Astrocyte of the spinal cord (primary cell): ENCODE results near the gene PREP.

ENCODE experiments used
- DNase-seq: peaks from one replicate; pipeline ENCODE4 v3.0.0; 2011; ENCODE audit warnings: low read depth, low spot score
- H3K4me3 ChIP-seq: 2 replicates; pipeline ENCODE4 v1.5.1; 2011; ENCODE audit warnings: low read depth, mild to moderate bottlenecking, low read length, moderate library complexity
- in situ Hi-C: cut with HindIII; loops from 2 replicates; pipeline ENCODE4 v1.10.0; 2017; ENCODE audit warnings: low sequenced_read_pairs
- TF ChIP-seq, protein P1 (sequence below): IDR thresholded peaks from 2 replicates; pipeline ENCODE4 v1.5.1; 2012; ENCODE audit warnings: low read depth, mild to moderate bottlenecking, low read length, inconsistent platforms

PREP gene

DNA sequence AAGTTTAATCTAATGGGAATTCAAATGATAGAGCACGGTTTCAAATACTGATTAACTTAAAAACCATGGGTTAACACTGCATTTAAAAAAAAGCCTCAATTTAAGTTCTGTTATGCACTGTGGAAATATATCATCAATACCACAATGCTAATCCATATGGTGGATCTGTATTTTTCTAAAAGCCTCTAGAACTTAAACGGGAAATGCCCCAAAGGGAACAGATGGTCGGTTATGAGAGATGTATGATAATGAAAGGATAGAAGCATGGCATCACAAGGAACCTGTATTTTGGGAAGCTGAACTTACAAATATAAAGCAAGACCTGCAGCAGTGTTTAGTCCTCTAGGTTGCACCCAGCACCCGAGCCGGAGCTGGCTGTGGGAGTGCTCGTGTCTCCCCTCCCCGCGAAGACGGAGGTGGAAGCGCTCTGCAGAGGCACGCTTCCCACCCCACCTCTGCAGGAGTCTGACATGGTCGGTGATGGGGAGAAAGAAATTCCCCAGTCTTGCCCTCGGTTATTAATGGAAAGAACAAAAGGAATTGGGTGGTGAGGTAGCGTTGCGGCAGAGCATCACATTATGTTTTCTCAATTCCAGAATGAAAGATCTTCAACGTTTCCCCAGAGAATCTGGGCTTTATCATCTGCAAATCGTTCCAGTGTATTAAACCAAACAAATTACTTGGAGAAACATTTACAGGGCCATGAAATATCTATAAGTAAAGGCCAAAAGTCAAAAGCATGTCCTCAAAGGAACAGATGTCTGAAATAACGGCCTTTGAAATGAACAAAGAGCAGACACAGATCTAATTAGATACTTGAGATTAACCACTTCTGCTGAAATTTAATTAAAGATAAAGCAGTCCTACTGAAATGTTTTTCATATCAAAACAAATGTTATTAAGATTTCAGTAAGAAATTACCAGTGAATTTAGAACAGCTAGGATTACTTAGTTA lies 120.0 kb downstream of the PREP start:
- in situ Hi-C loops: no loop called here
- DNase-seq: no peak
- no peak overlapping the region for H3K4me3 ChIP-seq
- TF ChIP-seq, protein P1, sequence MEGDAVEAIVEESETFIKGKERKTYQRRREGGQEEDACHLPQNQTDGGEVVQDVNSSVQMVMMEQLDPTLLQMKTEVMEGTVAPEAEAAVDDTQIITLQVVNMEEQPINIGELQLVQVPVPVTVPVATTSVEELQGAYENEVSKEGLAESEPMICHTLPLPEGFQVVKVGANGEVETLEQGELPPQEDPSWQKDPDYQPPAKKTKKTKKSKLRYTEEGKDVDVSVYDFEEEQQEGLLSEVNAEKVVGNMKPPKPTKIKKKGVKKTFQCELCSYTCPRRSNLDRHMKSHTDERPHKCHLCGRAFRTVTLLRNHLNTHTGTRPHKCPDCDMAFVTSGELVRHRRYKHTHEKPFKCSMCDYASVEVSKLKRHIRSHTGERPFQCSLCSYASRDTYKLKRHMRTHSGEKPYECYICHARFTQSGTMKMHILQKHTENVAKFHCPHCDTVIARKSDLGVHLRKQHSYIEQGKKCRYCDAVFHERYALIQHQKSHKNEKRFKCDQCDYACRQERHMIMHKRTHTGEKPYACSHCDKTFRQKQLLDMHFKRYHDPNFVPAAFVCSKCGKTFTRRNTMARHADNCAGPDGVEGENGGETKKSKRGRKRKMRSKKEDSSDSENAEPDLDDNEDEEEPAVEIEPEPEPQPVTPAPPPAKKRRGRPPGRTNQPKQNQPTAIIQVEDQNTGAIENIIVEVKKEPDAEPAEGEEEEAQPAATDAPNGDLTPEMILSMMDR: no peak

DNA sequence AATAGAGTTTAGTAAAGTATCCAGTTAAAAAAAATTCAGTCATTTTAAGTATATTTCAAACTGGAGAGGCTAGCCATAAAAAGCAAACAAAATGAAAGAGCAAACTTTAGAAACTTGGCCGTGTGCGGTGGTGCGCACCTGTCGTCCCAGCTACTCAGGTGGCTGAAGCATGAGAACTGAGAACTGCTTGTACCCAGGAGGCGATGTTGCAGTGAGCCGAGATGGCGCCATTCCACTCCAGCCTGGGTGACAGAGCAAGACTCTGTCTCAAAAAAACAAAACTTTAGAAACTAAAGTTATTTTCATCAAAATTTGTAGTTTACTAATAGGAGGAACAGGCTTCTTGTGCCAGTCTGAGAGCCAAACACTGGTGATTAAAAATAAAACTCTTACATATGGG lies 122.8 kb downstream of the PREP start:
- TF ChIP-seq, protein P1: no peak
- in situ Hi-C loops: no loop called here
- no peak overlapping the region for H3K4me3 ChIP-seq

DNA sequence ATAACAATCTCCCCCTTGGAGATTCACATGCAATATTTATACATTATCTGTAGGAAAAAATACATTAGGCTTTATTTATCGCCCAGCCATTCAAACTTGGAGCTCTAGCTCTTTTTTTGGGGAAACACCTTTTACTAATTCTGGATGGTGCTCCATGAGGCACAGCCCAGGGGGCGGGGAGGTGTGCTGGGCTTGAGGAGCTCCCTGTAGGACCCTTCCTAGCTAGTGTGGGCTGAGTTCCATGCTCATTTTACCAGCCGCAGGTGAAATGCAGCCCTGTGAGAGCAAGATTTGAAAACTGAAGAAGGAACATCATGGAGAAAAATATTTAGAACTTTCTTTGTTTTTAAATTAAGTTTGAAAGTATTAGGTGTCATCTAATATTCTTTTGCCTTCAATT lies 123.4 kb downstream of the PREP start:
- DNase-seq: no peak
- TF ChIP-seq, protein P1: no peak
- in situ Hi-C loops: no loop called here
- H3K4me3 ChIP-seq: no peak overlapping the region

More for the DNA sequence above, 122.8 kb downstream of the PREP start:
- DNase-seq: no peak

DNA sequence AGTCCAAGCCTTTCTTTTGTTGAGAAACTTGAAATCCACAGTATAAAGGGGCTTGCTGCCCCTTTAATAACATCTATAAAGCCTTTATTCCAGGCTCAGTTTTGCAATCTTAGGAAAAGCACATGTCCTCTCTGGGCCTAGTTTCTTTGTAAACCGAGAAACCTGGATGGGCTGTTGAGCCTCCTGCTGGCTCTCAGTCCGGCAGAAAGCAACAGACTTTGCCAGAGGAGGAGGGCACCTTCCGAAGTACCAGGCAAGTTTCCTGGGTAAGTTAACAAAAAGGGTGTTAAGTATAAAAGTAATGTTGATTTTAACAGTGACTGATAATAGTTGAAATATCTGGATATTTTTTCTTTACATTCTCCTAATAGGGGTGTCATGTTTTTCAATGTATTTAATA lies 124.1 kb downstream of the PREP start:
- TF ChIP-seq, protein P1: no peak
- in situ Hi-C loops: no loop called here
- no peak for DNase-seq
- no peak overlapping the region for H3K4me3 ChIP-seq

DNA sequence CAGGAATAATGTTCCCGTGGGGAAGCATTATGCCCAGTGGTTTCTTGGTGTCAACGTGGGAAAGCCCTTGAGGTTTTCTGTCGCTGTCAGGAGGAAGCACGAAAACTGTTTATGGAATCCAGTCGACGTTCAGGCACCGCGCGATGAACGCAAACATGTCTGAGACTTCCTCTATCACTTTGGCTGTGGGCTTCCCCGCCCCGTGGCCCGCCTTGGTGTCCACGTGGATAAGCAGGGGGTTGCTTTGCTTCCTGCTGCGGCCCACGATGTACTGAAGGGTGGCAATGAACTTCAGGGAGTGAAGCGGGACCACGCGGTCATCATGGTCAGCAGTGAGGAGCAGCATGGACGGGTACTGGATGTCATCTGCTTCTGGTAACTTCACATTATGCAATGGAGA lies 124.8 kb downstream of the PREP start:
- H3K4me3 ChIP-seq: no peak overlapping the region
- TF ChIP-seq, protein P1: no peak
- DNase-seq: no peak
- in situ Hi-C loops: no loop called here

DNA sequence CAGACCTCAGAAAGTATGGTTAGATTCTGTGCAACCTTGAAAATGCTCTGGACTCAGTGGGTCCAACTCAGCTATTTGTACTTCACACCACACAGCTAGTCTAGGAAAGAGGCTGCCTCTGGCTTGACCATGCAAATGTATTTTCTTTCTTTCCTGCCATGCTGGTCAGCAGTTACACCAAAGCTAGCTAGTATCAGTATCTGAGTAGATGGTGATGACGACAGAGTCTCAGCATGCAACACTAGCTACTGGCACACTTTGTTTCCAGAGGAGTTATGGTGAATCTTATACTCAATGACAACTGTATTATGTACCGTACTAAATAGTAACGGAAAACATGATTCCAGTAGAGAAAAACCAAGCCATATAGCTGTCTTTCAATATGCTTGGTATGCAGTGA lies 126.5 kb downstream of the PREP start:
- no peak overlapping the region for H3K4me3 ChIP-seq
- in situ Hi-C loops: no loop called here
- TF ChIP-seq, protein P1: no peak
- no peak for DNase-seq
